IPS-18a (cell line): Measurements from ENCODE around the gene CFAP90.

Experiments used
- H3K27ac ChIP-seq: one replicate; pipeline ENCODE4 v1.5.1; 2013; ENCODE audit warnings: low read length
- H3K27me3 ChIP-seq: one replicate; pipeline ENCODE4 v1.6.1; 2013; ENCODE audit warnings: mild to moderate bottlenecking, low read length; ENCODE audit not compliant: control insufficient read depth, insufficient read depth
- H3K36me3 ChIP-seq: one replicate; pipeline ENCODE4 v1.6.1; 2013; ENCODE audit warnings: low read depth, low read length; ENCODE audit not compliant: control insufficient read depth
- H3K4me1 ChIP-seq: one replicate; pipeline ENCODE4 v1.6.1; 2013; ENCODE audit warnings: low read depth, low read length; ENCODE audit not compliant: control insufficient read depth
- H3K4me3 ChIP-seq: one replicate; pipeline ENCODE4 v1.5.1; 2013; ENCODE audit warnings: low read length
- H3K9ac ChIP-seq: one replicate; pipeline ENCODE4 v1.6.1; 2013; ENCODE audit warnings: mild to moderate bottlenecking, low read length, moderate library complexity
- H3K9me3 ChIP-seq: one replicate; pipeline ENCODE4 v1.6.1; 2013; ENCODE audit warnings: low read depth, low read length; ENCODE audit not compliant: control insufficient read depth

The CFAP90 gene

GRCh38 chr5:7877851-7878250 lies 26.9 kb upstream of the CFAP90 start:
- no peak overlapping the region for H3K9ac ChIP-seq
- no peak overlapping the region for H3K27ac ChIP-seq
- no peaks in the 10 kb centered on the region for H3K27me3 ChIP-seq
- no peaks in the 10 kb centered on the region for H3K9me3 ChIP-seq
- no peaks in the 10 kb centered on the region for H3K4me1 ChIP-seq
- H3K4me3 ChIP-seq, result no peak overlapping the region
- H3K36me3 ChIP-seq, result peaks cover 75% of the 10 kb centered on the region

- H3K9me3 ChIP-seq, result no peaks in the 10 kb centered on the region
- no peaks in the 10 kb centered on the region for H3K27me3 ChIP-seq
- H3K9ac ChIP-seq, result no peak overlapping the region
- peaks cover 75% of the 10 kb centered on the region for H3K36me3 ChIP-seq
- H3K4me1 ChIP-seq, result no peaks in the 10 kb centered on the region
- no peak overlapping the region for H3K4me3 ChIP-seq
- H3K27ac ChIP-seq, result no peak overlapping the region
These were observed 25.9 kb upstream of the CFAP90 start for GRCh38 chr5:7876867-7877266.

- Histone ChIP-seq H3K9ac (no peak overlapping the region), H3K36me3 (peaks cover 69% of the 10 kb centered on the region), H3K4me1 (peaks cover under 1% of the 10 kb centered on the region), H3K9me3 (no peaks in the 10 kb centered on the region), H3K27ac (no peak overlapping the region), H3K27me3 (no peaks in the 10 kb centered on the region), H3K4me3 (no peak overlapping the region)
These were observed 24.2 kb upstream of the CFAP90 start for GRCh38 chr5:7875151-7875550.

GRCh38 chr5:7874639-7875038 lies 23.7 kb upstream of the CFAP90 start:
- no peaks in the 10 kb centered on the region for H3K27me3 ChIP-seq
- H3K27ac ChIP-seq, result no peak overlapping the region
- no peak overlapping the region for H3K9ac ChIP-seq
- H3K4me1 ChIP-seq, result peaks cover 5% of the 10 kb centered on the region
- H3K9me3 ChIP-seq, result no peaks in the 10 kb centered on the region
- no peak overlapping the region for H3K4me3 ChIP-seq
- peaks cover 64% of the 10 kb centered on the region for H3K36me3 ChIP-seq

GRCh38 chr5:7873216-7873615 lies 22.3 kb upstream of the CFAP90 start:
- H3K4me3 ChIP-seq, result no peak overlapping the region
- H3K27ac ChIP-seq, result no peak overlapping the region
- no peaks in the 10 kb centered on the region for H3K9me3 ChIP-seq
- H3K27me3 ChIP-seq, result no peaks in the 10 kb centered on the region
- H3K36me3 ChIP-seq, result peaks cover 53% of the 10 kb centered on the region
- H3K4me1 ChIP-seq, result peaks cover 5% of the 10 kb centered on the region
- H3K9ac ChIP-seq, result no peak overlapping the region

- Histone ChIP-seq H3K9ac (no peak overlapping the region), H3K4me1 (peaks cover 9% of the 10 kb centered on the region), H3K4me3 (no peak overlapping the region), H3K9me3 (no peaks in the 10 kb centered on the region), H3K36me3 (peaks cover 47% of the 10 kb centered on the region), H3K27me3 (no peaks in the 10 kb centered on the region), H3K27ac (no peak overlapping the region)
These were observed 21.7 kb upstream of the CFAP90 start for GRCh38 chr5:7872517-7873130.

- peaks cover 39% of the 10 kb centered on the region for H3K36me3 ChIP-seq
- no peak overlapping the region for H3K4me3 ChIP-seq
- H3K27ac ChIP-seq, result no peak overlapping the region
- H3K4me1 ChIP-seq, result peaks cover 9% of the 10 kb centered on the region
- H3K27me3 ChIP-seq, result no peaks in the 10 kb centered on the region
- no peaks in the 10 kb centered on the region for H3K9me3 ChIP-seq
- H3K9ac ChIP-seq, result no peak overlapping the region
These were observed 20.7 kb upstream of the CFAP90 start for GRCh38 chr5:7871653-7872052.

- H3K4me1 ChIP-seq, result peaks cover 9% of the 10 kb centered on the region
- peak overlapping the region; percentile 68 for H3K9ac ChIP-seq
- no peak overlapping the region for H3K27ac ChIP-seq
- H3K4me3 ChIP-seq, result peak overlapping the region; percentile 60
- H3K27me3 ChIP-seq, result no peaks in the 10 kb centered on the region
- H3K9me3 ChIP-seq, result no peaks in the 10 kb centered on the region
- peaks cover 26% of the 10 kb centered on the region for H3K36me3 ChIP-seq
These were observed 18.7 kb upstream of the CFAP90 start for GRCh38 chr5:7869474-7870136.

- peak within 1 kb of the TSS; percentile 60 for H3K4me3 ChIP-seq
- peak within 1 kb of the TSS; percentile 68 for H3K9ac ChIP-seq
- H3K36me3 ChIP-seq, result peaks cover 28% of the 10 kb centered on the region
- H3K4me1 ChIP-seq, result peaks cover 9% of the 10 kb centered on the region
- H3K9me3 ChIP-seq, result no peaks in the 10 kb centered on the region
- no peak within 1 kb of the TSS for H3K27ac ChIP-seq
- no peaks in the 10 kb centered on the region for H3K27me3 ChIP-seq
These were observed 18.0 kb upstream of the CFAP90 start, which contains the start of the genes FASTKD3 and MTRR for GRCh38 chr5:7868773-7869473. TSS of gene FASTKD3 (minus strand) at chr5:7869031. CDS start at chr5:7868083, 948 bp downstream. TSS of gene MTRR (plus strand) at chr5:7869148. CDS start at chr5:7870795, 1,647 bp downstream.

GRCh38 chr5:7868427-7868772 lies 17.5 kb upstream of the CFAP90 start:
- H3K9me3 ChIP-seq, result no peaks in the 10 kb centered on the region
- H3K4me1 ChIP-seq, result peaks cover 9% of the 10 kb centered on the region
- H3K4me3 ChIP-seq, result peak overlapping the region; percentile 60
- no peaks in the 10 kb centered on the region for H3K27me3 ChIP-seq
- H3K9ac ChIP-seq, result peak overlapping the region; percentile 68
- peaks cover 28% of the 10 kb centered on the region for H3K36me3 ChIP-seq
- no peak overlapping the region for H3K27ac ChIP-seq

GRCh38 chr5:7867260-7867659 lies 16.3 kb upstream of the CFAP90 start:
- no peak overlapping the region for H3K9ac ChIP-seq
- H3K27me3 ChIP-seq, result no peaks in the 10 kb centered on the region
- H3K27ac ChIP-seq, result no peak overlapping the region
- H3K4me3 ChIP-seq, result no peak overlapping the region
- H3K9me3 ChIP-seq, result no peaks in the 10 kb centered on the region
- peaks cover 9% of the 10 kb centered on the region for H3K4me1 ChIP-seq
- peaks cover 22% of the 10 kb centered on the region for H3K36me3 ChIP-seq
